Measurements from ENCODE around the gene RRP7A.
A peak's percentile ranks its signal among the peaks of the same experiment; 100 is the strongest.

The RRP7A gene

DNA sequence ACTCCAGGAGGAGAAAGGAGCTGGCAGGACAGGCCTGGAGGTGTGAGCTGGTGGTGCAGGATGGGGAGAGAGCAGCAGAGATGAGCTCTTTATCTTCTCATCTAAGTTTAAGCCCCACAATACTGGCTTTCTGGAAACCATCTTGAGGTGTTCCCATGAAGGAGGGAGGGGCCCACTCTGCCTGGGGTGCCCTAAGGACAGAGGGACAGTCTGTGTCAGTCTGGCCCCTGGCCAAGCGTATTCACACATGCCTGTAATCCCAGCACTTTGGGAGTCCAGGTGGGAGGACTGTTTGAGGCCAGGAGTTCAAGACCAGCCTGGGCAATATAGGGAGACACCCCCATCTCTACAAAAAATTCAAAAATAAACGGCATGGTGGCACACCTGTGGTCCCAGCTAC lies 43.1 kb upstream of the RRP7A start:
- H3K36me3 ChIP-seq (ENCODE audit: insufficient read depth), result no peaks in the 10 kb centered on the region
- H3K27ac ChIP-seq, result no peak overlapping the region
- no peaks in the 10 kb centered on the region for H4K20me1 ChIP-seq (ENCODE audit: insufficient read depth)
- no peak overlapping the region for H3K4me3 ChIP-seq (IDR thresholded peaks at IDR 0.05; ENCODE audit: insufficient read depth, low read depth, low read length)
- H3K9ac ChIP-seq, result no peak overlapping the region
- no peaks in the 10 kb centered on the region for H3K4me1 ChIP-seq (ENCODE audit: low read depth, poor library complexity, severe bottlenecking)
- H3K27me3 ChIP-seq (ENCODE audit: insufficient read depth, low read depth), result no peaks in the 10 kb centered on the region
- no peak overlapping the region for H3K4me2 ChIP-seq
- no peak overlapping the region for H2AFZ ChIP-seq (ENCODE audit: low read depth)
- TF ChIP-seq, protein P1, sequence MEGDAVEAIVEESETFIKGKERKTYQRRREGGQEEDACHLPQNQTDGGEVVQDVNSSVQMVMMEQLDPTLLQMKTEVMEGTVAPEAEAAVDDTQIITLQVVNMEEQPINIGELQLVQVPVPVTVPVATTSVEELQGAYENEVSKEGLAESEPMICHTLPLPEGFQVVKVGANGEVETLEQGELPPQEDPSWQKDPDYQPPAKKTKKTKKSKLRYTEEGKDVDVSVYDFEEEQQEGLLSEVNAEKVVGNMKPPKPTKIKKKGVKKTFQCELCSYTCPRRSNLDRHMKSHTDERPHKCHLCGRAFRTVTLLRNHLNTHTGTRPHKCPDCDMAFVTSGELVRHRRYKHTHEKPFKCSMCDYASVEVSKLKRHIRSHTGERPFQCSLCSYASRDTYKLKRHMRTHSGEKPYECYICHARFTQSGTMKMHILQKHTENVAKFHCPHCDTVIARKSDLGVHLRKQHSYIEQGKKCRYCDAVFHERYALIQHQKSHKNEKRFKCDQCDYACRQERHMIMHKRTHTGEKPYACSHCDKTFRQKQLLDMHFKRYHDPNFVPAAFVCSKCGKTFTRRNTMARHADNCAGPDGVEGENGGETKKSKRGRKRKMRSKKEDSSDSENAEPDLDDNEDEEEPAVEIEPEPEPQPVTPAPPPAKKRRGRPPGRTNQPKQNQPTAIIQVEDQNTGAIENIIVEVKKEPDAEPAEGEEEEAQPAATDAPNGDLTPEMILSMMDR (conservative IDR thresholded peaks at IDR 0.05; ENCODE audit: low read depth, low read length), result no peak
- no peaks in the 10 kb centered on the region for H3K79me2 ChIP-seq (ENCODE audit: insufficient read depth, low read depth)

DNA sequence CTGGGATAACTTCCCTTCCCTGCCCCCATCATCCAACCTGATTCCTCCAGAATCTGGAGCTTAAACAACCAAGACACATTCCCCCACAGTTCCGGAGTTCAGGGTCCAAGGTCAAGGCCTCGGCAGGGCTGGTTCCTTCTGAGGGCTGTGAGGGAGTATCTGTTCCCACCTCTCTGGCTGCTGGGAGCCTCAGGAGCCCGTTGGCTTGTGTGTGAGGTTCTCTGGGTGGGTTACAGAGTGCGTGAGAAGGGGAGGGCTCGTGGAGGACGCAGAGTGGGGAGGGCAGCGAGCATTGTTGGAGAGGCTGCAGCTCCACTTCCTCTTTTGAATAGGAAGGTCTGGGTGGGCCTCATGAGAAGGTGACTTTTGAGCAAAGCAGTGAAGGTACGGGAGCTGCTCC lies 42.7 kb upstream of the RRP7A start:
- H3K4me2 ChIP-seq, result no peak overlapping the region

DNA sequence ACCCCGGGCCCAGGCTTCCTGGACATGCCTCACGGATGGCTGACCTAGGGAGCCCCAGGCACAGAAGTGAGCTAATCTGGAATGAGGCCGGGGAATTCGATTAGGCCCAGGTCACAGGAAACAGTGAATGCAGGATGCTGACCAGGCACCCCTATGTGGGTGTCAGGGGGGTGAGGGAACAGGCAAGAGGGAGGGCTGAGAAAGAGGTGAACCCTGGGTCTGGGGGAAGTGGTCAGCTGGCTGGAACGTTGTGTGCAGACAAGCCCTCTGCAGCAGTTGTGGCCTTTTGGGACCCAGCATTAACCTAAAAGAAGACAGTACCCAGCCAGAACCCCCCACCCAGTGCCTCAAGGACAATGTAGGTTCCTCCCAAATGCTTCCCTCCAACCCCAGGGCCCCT lies 42.3 kb upstream of the RRP7A start:
- Histone ChIP-seq H3K4me3 (IDR thresholded peaks at IDR 0.05; ENCODE audit: insufficient read depth, low read depth, low read length) (no peak overlapping the region), H3K27ac (no peak overlapping the region), H3K36me3 (ENCODE audit: insufficient read depth) (no peaks in the 10 kb centered on the region), H2AFZ (ENCODE audit: low read depth) (no peak overlapping the region), H3K4me1 (ENCODE audit: low read depth, poor library complexity, severe bottlenecking) (no peaks in the 10 kb centered on the region), H4K20me1 (ENCODE audit: insufficient read depth) (no peaks in the 10 kb centered on the region), H3K79me2 (ENCODE audit: insufficient read depth, low read depth) (no peaks in the 10 kb centered on the region), H3K27me3 (ENCODE audit: insufficient read depth, low read depth) (no peaks in the 10 kb centered on the region), H3K4me2 (no peak overlapping the region), H3K9ac (no peak overlapping the region)
- TF ChIP-seq, protein P1 (conservative IDR thresholded peaks at IDR 0.05; ENCODE audit: low read depth, low read length), result no peak

More for the DNA sequence above, 42.7 kb upstream of the RRP7A start:
- H3K27ac ChIP-seq, result no peak overlapping the region
- H3K79me2 ChIP-seq (ENCODE audit: insufficient read depth, low read depth), result no peaks in the 10 kb centered on the region
- no peak overlapping the region for H3K9ac ChIP-seq
- H3K4me3 ChIP-seq (IDR thresholded peaks at IDR 0.05; ENCODE audit: insufficient read depth, low read depth, low read length), result no peak overlapping the region
- H4K20me1 ChIP-seq (ENCODE audit: insufficient read depth), result no peaks in the 10 kb centered on the region
- no peaks in the 10 kb centered on the region for H3K36me3 ChIP-seq (ENCODE audit: insufficient read depth)
- H3K27me3 ChIP-seq (ENCODE audit: insufficient read depth, low read depth), result no peaks in the 10 kb centered on the region
- no peak overlapping the region for H2AFZ ChIP-seq (ENCODE audit: low read depth)
- TF ChIP-seq, protein P1 (conservative IDR thresholded peaks at IDR 0.05; ENCODE audit: low read depth, low read length), result no peak
- H3K4me1 ChIP-seq (ENCODE audit: low read depth, poor library complexity, severe bottlenecking), result no peaks in the 10 kb centered on the region

DNA sequence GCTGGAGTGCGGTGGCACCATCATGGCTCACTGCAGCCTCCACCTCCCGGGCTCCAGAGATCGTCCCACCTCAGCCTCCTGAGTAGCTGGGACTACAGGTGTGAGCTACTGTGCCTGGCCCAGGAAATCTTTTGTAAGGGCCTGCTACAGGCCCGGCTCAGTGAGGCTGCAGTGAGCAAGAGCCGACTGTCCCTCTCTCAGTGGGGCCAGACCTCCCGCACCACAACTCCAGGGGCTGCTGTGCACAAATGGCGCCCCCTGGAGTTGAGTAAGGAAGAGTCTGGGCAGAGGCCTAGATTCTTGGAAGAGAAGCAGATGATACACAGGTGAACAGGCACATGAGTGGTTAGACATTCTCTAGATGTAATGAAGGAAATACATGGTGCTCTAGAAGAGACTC lies 41.2 kb upstream of the RRP7A start:
- TF ChIP-seq, protein P1 (conservative IDR thresholded peaks at IDR 0.05; ENCODE audit: low read depth, low read length), result peak; percentile 68
- H3K79me2 ChIP-seq (ENCODE audit: insufficient read depth, low read depth), result no peaks in the 10 kb centered on the region
- no peaks in the 10 kb centered on the region for H3K4me1 ChIP-seq (ENCODE audit: low read depth, poor library complexity, severe bottlenecking)
- H2AFZ ChIP-seq (ENCODE audit: low read depth), result no peak overlapping the region
- H3K4me2 ChIP-seq, result no peak overlapping the region
- H3K27me3 ChIP-seq (ENCODE audit: insufficient read depth, low read depth), result no peaks in the 10 kb centered on the region
- H3K27ac ChIP-seq, result no peak overlapping the region
- no peaks in the 10 kb centered on the region for H3K36me3 ChIP-seq (ENCODE audit: insufficient read depth)
- H4K20me1 ChIP-seq (ENCODE audit: insufficient read depth), result no peaks in the 10 kb centered on the region
- no peak overlapping the region for H3K4me3 ChIP-seq (IDR thresholded peaks at IDR 0.05; ENCODE audit: insufficient read depth, low read depth, low read length)
- H3K9ac ChIP-seq, result no peak overlapping the region
